Measurements from ENCODE around the gene CST9L. TPM values are rescaled to one million over a fixed set of nuclear protein-coding genes. Genes with fewer than 3 reads are reported as not detected.

CST9L gene
- total and polyA plus RNA-seq, 2 of the 13 experiments (the other 11 are each of a cell fraction or from before 2014, with no cell fraction given) = 0.15 TPM; not detected in 1

DNA sequence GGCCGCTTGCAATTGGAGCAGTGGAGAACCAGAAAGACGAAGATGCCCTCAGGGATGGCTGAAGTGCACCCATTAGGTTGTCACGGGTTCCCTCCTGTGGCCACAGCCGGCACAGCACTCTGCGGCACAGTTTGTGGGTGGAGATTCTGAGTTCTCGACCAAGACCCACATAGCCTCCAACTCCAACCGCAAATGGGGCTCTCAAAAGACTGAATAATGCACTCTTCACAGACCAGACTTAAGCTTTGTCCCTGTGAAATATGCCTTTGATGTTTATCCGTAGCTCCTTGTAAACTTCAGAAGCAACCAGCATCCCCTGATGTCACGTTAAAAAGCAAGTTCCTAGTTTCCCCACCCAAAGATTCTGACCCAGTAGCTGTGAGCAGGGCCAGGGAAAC lies 38.4 kb upstream of the CST9L start (continued):
- TF ChIP-seq SPEN (CRISPR knock-in tag; IDR thresholded peaks at IDR 0.05; ENCODE audit: low read depth) = peak; percentile 36; the same call in 1 of the 2 replicates
- peak; percentile 66; the same call in 1 of the 2 replicates for TF ChIP-seq NFKBIZ (CRISPR knock-in tag; IDR thresholded peaks at IDR 0.05)
- TF ChIP-seq, protein P1, sequence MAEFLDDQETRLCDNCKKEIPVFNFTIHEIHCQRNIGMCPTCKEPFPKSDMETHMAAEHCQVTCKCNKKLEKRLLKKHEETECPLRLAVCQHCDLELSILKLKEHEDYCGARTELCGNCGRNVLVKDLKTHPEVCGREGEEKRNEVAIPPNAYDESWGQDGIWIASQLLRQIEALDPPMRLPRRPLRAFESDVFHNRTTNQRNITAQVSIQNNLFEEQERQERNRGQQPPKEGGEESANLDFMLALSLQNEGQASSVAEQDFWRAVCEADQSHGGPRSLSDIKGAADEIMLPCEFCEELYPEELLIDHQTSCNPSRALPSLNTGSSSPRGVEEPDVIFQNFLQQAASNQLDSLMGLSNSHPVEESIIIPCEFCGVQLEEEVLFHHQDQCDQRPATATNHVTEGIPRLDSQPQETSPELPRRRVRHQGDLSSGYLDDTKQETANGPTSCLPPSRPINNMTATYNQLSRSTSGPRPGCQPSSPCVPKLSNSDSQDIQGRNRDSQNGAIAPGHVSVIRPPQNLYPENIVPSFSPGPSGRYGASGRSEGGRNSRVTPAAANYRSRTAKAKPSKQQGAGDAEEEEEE (CRISPR knock-in tag; IDR thresholded peaks at IDR 0.05; ENCODE audit: borderline replicate concordance) = peak; percentile 79; the same call in 1 of the 2 replicates
- TF ChIP-seq ZNF577 (CRISPR knock-in tag; IDR thresholded peaks at IDR 0.05; ENCODE audit: borderline replicate concordance, low read depth) = no peak
- 0 out of 2 replicates have a peak, but pooled peaks have one; percentile 44 for TF ChIP-seq BHLHE40 (IDR thresholded peaks at IDR 0.05; ENCODE audit: low read length)
- no peak for TF ChIP-seq ZBTB38 (CRISPR knock-in tag; IDR thresholded peaks at IDR 0.05)
- TF ChIP-seq, protein P2, sequence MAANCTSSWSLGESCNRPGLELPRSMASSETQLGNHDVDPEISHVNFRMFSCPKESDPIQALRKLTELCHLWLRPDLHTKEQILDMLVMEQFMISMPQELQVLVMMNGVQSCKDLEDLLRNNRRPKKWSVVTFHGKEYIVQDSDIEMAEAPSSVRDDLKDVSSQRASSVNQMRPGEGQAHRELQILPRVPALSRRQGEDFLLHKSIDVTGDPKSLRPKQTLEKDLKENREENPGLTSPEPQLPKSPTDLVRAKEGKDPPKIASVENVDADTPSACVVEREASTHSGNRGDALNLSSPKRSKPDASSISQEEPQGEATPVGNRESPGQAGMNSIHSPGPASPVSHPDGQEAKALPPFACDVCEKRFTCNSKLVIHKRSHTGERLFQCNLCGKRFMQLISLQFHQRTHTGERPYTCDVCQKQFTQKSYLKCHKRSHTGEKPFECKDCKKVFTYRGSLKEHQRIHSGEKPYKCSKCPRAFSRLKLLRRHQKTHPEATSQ (CRISPR knock-in tag; IDR thresholded peaks at IDR 0.05; ENCODE audit: borderline replicate concordance) = peak; percentile 76; the same call in 1 of the 2 replicates
- 0 out of 2 replicates have a peak, but pooled peaks have one; percentile 54 for TF ChIP-seq ZKSCAN8 (CRISPR knock-in tag; IDR thresholded peaks at IDR 0.05; ENCODE audit: borderline replicate concordance)
- TF ChIP-seq, protein P3, sequence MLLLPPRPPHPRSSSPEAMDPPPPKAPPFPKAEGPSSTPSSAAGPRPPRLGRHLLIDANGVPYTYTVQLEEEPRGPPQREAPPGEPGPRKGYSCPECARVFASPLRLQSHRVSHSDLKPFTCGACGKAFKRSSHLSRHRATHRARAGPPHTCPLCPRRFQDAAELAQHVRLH (CRISPR knock-in tag; IDR thresholded peaks at IDR 0.05; ENCODE audit: borderline replicate concordance, low read depth) = 0 out of 2 replicates have a peak, but pooled peaks have one; percentile 52
- TF ChIP-seq, protein P4, sequence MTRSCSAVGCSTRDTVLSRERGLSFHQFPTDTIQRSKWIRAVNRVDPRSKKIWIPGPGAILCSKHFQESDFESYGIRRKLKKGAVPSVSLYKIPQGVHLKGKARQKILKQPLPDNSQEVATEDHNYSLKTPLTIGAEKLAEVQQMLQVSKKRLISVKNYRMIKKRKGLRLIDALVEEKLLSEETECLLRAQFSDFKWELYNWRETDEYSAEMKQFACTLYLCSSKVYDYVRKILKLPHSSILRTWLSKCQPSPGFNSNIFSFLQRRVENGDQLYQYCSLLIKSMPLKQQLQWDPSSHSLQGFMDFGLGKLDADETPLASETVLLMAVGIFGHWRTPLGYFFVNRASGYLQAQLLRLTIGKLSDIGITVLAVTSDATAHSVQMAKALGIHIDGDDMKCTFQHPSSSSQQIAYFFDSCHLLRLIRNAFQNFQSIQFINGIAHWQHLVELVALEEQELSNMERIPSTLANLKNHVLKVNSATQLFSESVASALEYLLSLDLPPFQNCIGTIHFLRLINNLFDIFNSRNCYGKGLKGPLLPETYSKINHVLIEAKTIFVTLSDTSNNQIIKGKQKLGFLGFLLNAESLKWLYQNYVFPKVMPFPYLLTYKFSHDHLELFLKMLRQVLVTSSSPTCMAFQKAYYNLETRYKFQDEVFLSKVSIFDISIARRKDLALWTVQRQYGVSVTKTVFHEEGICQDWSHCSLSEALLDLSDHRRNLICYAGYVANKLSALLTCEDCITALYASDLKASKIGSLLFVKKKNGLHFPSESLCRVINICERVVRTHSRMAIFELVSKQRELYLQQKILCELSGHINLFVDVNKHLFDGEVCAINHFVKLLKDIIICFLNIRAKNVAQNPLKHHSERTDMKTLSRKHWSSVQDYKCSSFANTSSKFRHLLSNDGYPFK (CRISPR knock-in tag; IDR thresholded peaks at IDR 0.05; ENCODE audit: borderline replicate concordance) = 0 out of 2 replicates have a peak, but pooled peaks have one; percentile 28
- TF ChIP-seq SYNCRIP (IDR thresholded peaks at IDR 0.05; ENCODE audit: insufficient read depth, low read depth, low read length) = no peak
- TF ChIP-seq ZSCAN22 (CRISPR knock-in tag; IDR thresholded peaks at IDR 0.05) = no peak
- TF ChIP-seq ZNF772 (CRISPR knock-in tag; IDR thresholded peaks at IDR 0.05) = 0 out of 2 replicates have a peak, but pooled peaks have one; percentile 17
- no peak; the same call in 1 of the 2 replicates for TF ChIP-seq MEIS2 (CRISPR knock-in tag; IDR thresholded peaks at IDR 0.05)
- TF ChIP-seq MAZ (IDR thresholded peaks at IDR 0.05; ENCODE audit: borderline replicate concordance, low read depth, low read length) = no peak
- TF ChIP-seq MAZ (CRISPR knock-in tag; IDR thresholded peaks at IDR 0.05; ENCODE audit: low read depth) = 0 out of 2 replicates have a peak, but pooled peaks have one; percentile 53
- no peak for TF ChIP-seq FLYWCH1 (CRISPR knock-in tag; IDR thresholded peaks at IDR 0.05)
- TF ChIP-seq ZNF331 (CRISPR knock-in tag; IDR thresholded peaks at IDR 0.05) = peak; percentile 53; the same call in 1 of the 2 replicates
- TF ChIP-seq, protein P5, sequence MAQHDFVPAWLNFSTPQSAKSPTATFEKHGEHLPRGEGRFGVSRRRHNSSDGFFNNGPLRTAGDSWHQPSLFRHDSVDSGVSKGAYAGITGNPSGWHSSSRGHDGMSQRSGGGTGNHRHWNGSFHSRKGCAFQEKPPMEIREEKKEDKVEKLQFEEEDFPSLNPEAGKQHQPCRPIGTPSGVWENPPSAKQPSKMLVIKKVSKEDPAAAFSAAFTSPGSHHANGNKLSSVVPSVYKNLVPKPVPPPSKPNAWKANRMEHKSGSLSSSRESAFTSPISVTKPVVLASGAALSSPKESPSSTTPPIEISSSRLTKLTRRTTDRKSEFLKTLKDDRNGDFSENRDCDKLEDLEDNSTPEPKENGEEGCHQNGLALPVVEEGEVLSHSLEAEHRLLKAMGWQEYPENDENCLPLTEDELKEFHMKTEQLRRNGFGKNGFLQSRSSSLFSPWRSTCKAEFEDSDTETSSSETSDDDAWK (CRISPR knock-in tag; IDR thresholded peaks at IDR 0.05) = no peak
- no peak; the same call in 1 of the 2 replicates for TF ChIP-seq ZNF768 (CRISPR knock-in tag; IDR thresholded peaks at IDR 0.05)
- 0 out of 2 replicates have a peak, but pooled peaks have one; percentile 69 for TF ChIP-seq CBX5 (CRISPR knock-in tag; IDR thresholded peaks at IDR 0.05; ENCODE audit: borderline replicate concordance)
- no peak for TF ChIP-seq ZNF224 (CRISPR knock-in tag; IDR thresholded peaks at IDR 0.05)
